SK-N-SH (cell line): ENCODE results near the gene HCCS. TPM values are rescaled to one million over a fixed set of nuclear protein-coding genes. Genes with fewer than 3 reads are reported as not detected.

Experiments
- CTCF ChIA-PET: fragments of 300-600, 350-600 bp; formaldehyde crosslinking; extraction: SDS; loops from one replicate; lab custom pipeline; 2021; lab: Yijun Ruan, JAX
- POLR2A ChIA-PET: fragments of 350-600 bp; sonication (Branson Sonifier 250); formaldehyde crosslinking; extraction: SDS; loops from one replicate; lab custom pipeline; 2020; ENCODE audit warnings: antibody characterized with exemption, inconsistent platforms; lab: Yijun Ruan, JAX
- DNase-seq: peaks from one replicate; pipeline ENCODE4 v3.0.0; 2012
- H2AFZ ChIP-seq: fragments of 200-600 bp; sonication (generic); 2 replicates; pipeline ENCODE4 v1.8.1; 2016; ENCODE audit warnings: antibody characterized with exemption, mild to moderate bottlenecking, low read depth
- H3F3A ChIP-seq: fragments of 200-600 bp; sonication (generic); replicated peaks from 2 replicates; pipeline ENCODE3; 2016; ENCODE audit warnings: antibody characterized with exemption, mild to moderate bottlenecking; ENCODE audit not compliant: insufficient read depth
- H3K27ac ChIP-seq, 2 experiments: fragments of 200-500 bp in 1 of 2; fragments of 200-600 bp in 1 of 2; sonication (Bioruptor generic) in 1 of 2; sonication (generic), shearing (Covaris generic) in 1 of 2; 2 replicates each; pipeline versions ENCODE4 v1.5.1 to v1.6.1; 2014 to 2016; ENCODE audit warnings: low read depth in 2 of 2, inconsistent platforms in 1 of 2, low read length in 1 of 2, mild to moderate bottlenecking in 1 of 2, mixed read lengths in 1 of 2
- H3K27me3 ChIP-seq: fragments of 200-600 bp; sonication (generic), shearing (Covaris generic); 2 replicates; pipeline ENCODE4 v1.6.1; 2016; ENCODE audit warnings: mixed run types; ENCODE audit not compliant: insufficient read depth
- H3K36me3 ChIP-seq, 2 experiments: fragments of 200-500 bp in 1 of 2; fragments of 200-600 bp in 1 of 2; sonication (Bioruptor generic) in 1 of 2; sonication (generic) in 1 of 2; replicated peaks in 1 of 2; 2 replicates each; pipeline versions ENCODE3 to v1.5.1; 2014 to 2016; ENCODE audit warnings: low read length in 1 of 2, mild to moderate bottlenecking in 1 of 2; ENCODE audit not compliant: insufficient read depth in 2 of 2, control insufficient read depth in 1 of 2
- H3K4me1 ChIP-seq, 2 experiments: fragments of 200-500 bp in 1 of 2; fragments of 200-600 bp in 1 of 2; sonication (Bioruptor generic) in 1 of 2; sonication (generic), shearing (Covaris generic) in 1 of 2; 2 replicates each; pipeline versions ENCODE4 v1.5.1 to v1.6.1; 2014 to 2016; ENCODE audit warnings: low read depth in 1 of 2, low read length in 1 of 2, mixed run types in 1 of 2; ENCODE audit not compliant: insufficient read depth in 2 of 2, control insufficient read depth in 1 of 2
- H3K4me2 ChIP-seq: fragments of 200-600 bp; sonication (generic), shearing (Covaris generic); 2 replicates; pipeline ENCODE4 v1.6.1; 2017; ENCODE audit warnings: mixed run types
- H3K4me3 ChIP-seq, 2 experiments: fragments of 200-500 bp in 1 of 2; fragments of 200-600 bp in 1 of 2; sonication (Bioruptor generic) in 1 of 2; sonication (generic), shearing (Covaris generic) in 1 of 2; 2 replicates each; pipeline versions ENCODE4 v1.5.1 to v1.8.1; 2014 to 2016; ENCODE audit warnings: low read depth in 2 of 2, inconsistent platforms in 1 of 2, low read length in 1 of 2, mild to moderate bottlenecking in 1 of 2, mixed read lengths in 1 of 2, moderate library complexity in 1 of 2
- H3K79me2 ChIP-seq: fragments of 200-600 bp; sonication (generic); 2 replicates; pipeline ENCODE4 v1.8.1; 2017; ENCODE audit warnings: mild to moderate bottlenecking; ENCODE audit not compliant: insufficient read depth
- H3K9ac ChIP-seq: fragments of 200-600 bp; sonication (generic); 2 replicates; pipeline ENCODE4 v1.6.1; 2017; ENCODE audit warnings: mixed run types
- H3K9me2 ChIP-seq: fragments of 200-600 bp; sonication (generic); 2 replicates; pipeline ENCODE4 v1.6.1; 2017; ENCODE audit warnings: mixed run types
- H3K9me3 ChIP-seq: fragments of 200-600 bp; sonication (generic); 2 replicates; pipeline ENCODE4 v1.6.1; 2017; ENCODE audit warnings: mixed run types, mild to moderate bottlenecking, moderate library complexity
- H4K20me1 ChIP-seq: fragments of 200-600 bp; sonication (generic); 2 replicates; pipeline ENCODE4 v1.6.1; 2017; ENCODE audit warnings: mild to moderate bottlenecking, mixed run types; ENCODE audit not compliant: insufficient read depth
- ELF1 ChIP-seq: IDR thresholded peaks from 2 replicates; pipeline ENCODE4 v1.4.0; 2012
- EZH2phosphoT487 ChIP-seq: fragments of 200-600 bp; sonication (generic); IDR thresholded peaks from 2 replicates; pipeline ENCODE4 v1.6.1; 2017; ENCODE audit warnings: low read depth, mixed run types, mild to moderate bottlenecking, antibody characterized with exemption, moderate library complexity, borderline replicate concordance
- FOSL2 ChIP-seq: IDR thresholded peaks from 2 replicates; pipeline ENCODE4 v1.4.0; 2012; ENCODE audit warnings: low read depth, mild to moderate bottlenecking, moderate library complexity, borderline replicate concordance
- FOXM1 ChIP-seq: IDR thresholded peaks from 2 replicates; pipeline ENCODE4 v1.4.0; 2012; ENCODE audit warnings: low read depth, mild to moderate bottlenecking
- GABPA ChIP-seq: IDR thresholded peaks from 2 replicates; pipeline ENCODE4 v1.4.0; 2012; ENCODE audit warnings: low read depth, mild to moderate bottlenecking
- JUND ChIP-seq: IDR thresholded peaks from 2 replicates; pipeline ENCODE4 v1.4.0; 2012
- NRF1 ChIP-seq: IDR thresholded peaks from 2 replicates; pipeline ENCODE4 v1.6.1; 2012; ENCODE audit warnings: low read depth, mild to moderate bottlenecking, low read length
- RCOR1 ChIP-seq: fragments of 150-350 bp; IDR thresholded peaks from 2 replicates; pipeline ENCODE4 v1.6.1; 2017; ENCODE audit warnings: antibody characterized with exemption, low read length
- TAF1 ChIP-seq: IDR thresholded peaks from 2 replicates; pipeline ENCODE4 v1.6.1; 2012; ENCODE audit warnings: low read depth, mild to moderate bottlenecking, low read length, moderate library complexity, borderline replicate concordance
- YY1 ChIP-seq: IDR thresholded peaks from 2 replicates; pipeline ENCODE4 v1.4.0; 2012; ENCODE audit warnings: low read depth, mild to moderate bottlenecking
- WGBS: methylation state at CpG from one replicate; pipeline ENCODE4 v1.1.6; 2017; ENCODE audit warnings: low lambda C conversion rate; 5-methylcytosine and 5-hydroxymethylcytosine counted together
- polyA plus RNA-seq, 3 experiments: library from polyadenylated mRNA; depleted of rRNA; stranded (reverse); fragments of >200 nt; gene quantifications; 2 replicates each; pipeline ENCODE4 v1.2.3, GENCODE V29; 2012
- TF ChIP-seq, protein P1 (sequence below): fragments of 200-600 bp; sonication (generic); IDR thresholded peaks from 2 replicates; pipeline ENCODE4 v1.6.1; 2017; ENCODE audit warnings: antibody characterized with exemption, mild to moderate bottlenecking, moderate library complexity
- TF ChIP-seq, protein P2 (sequence below): IDR thresholded peaks from 2 replicates; pipeline ENCODE4 v1.4.0; 2012; ENCODE audit warnings: low read depth
- TF ChIP-seq, protein P3 (sequence below): IDR thresholded peaks from 2 replicates; pipeline ENCODE4 v1.6.1; 2012; ENCODE audit warnings: mild to moderate bottlenecking, low read depth, low read length, moderate library complexity
- TF ChIP-seq, protein P4 (sequence below): IDR thresholded peaks from 2 replicates; pipeline ENCODE4 v1.4.0; 2012; ENCODE audit warnings: low read depth, borderline replicate concordance
- TF ChIP-seq, protein P5 (sequence below): fragments of 150-350 bp; IDR thresholded peaks from 2 replicates; pipeline ENCODE4 v1.6.1; 2016; ENCODE audit warnings: mild to moderate bottlenecking, low read depth, low read length

Gene HCCS
- polyA plus RNA-seq, 1 of the 3 experiments (the other 2 are of a cell fraction), result 33.7 TPM

DNA sequence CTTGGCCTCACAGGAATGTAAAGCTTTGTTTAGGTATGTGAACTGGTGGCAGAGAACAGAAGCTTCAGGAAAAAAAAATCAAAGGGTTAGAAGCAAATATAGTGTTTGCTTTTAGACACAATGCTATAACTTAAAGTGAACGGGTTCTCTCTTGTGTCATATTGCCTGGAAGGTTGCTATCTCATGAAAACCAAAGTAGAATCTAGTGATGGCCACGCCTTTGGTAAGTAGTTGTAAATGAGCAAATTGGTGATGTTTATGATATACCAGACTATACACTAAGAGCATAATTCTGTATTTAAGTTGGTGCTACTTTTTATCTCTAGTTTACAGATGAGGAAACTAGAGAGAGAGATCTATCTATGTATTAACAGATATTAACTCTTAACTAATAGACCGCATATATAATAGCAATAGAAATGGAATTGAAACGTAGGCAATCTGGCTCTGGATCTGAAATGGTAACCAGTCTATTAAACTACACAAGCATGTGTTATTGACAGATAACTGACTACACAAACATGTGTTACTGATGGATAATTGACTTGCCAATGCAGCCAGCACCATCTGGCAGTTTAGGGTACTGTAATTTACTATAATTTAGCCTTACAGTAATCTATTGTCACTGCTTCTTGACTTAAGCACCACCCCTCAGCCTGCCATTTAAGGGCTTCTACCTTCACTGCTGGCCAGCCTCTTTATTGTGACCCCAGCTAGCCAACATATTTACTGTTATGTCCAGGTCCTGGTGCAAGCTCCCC, 40.8 kb downstream of the HCCS start:
- Histone ChIP-seq H3K36me3 (no peaks in the 10 kb centered on the region), H3K27ac (no peak overlapping the region), H3K9me2 (no peaks in the 10 kb centered on the region), H3F3A (no peaks in the 10 kb centered on the region), H3K79me2 (no peaks in the 10 kb centered on the region), H3K4me3 (no peak overlapping the region), H4K20me1 (no peaks in the 10 kb centered on the region), H3K4me2 (no peak overlapping the region), H3K9ac (no peak overlapping the region), H3K27me3 (no peaks in the 10 kb centered on the region), H3K4me1 (no peaks in the 10 kb centered on the region)
- CTCF ChIA-PET, result interaction anchor here (0.7 to 1.6 kb wide), 4 partner anchors 15 to 962 kb away, joined by 3 to 5 read pairs (median 3); no protein-coding TSS in a partner anchor
- DNase-seq, result no peak
- WGBS, result 47% methylated on average over 4 of the region's 4 CpGs
- POLR2A ChIA-PET, result no interaction called here
- TF ChIP-seq NRF1 (no peak), YY1 (no peak), FOXM1 (no peak), EZH2phosphoT487 (no peak), ELF1 (no peak), FOSL2 (no peak), JUND (no peak), RCOR1 (no peak), GABPA (no peak), TAF1 (no peak)
- TF ChIP-seq, protein P1, sequence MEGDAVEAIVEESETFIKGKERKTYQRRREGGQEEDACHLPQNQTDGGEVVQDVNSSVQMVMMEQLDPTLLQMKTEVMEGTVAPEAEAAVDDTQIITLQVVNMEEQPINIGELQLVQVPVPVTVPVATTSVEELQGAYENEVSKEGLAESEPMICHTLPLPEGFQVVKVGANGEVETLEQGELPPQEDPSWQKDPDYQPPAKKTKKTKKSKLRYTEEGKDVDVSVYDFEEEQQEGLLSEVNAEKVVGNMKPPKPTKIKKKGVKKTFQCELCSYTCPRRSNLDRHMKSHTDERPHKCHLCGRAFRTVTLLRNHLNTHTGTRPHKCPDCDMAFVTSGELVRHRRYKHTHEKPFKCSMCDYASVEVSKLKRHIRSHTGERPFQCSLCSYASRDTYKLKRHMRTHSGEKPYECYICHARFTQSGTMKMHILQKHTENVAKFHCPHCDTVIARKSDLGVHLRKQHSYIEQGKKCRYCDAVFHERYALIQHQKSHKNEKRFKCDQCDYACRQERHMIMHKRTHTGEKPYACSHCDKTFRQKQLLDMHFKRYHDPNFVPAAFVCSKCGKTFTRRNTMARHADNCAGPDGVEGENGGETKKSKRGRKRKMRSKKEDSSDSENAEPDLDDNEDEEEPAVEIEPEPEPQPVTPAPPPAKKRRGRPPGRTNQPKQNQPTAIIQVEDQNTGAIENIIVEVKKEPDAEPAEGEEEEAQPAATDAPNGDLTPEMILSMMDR, result no peak
- TF ChIP-seq, protein P2, sequence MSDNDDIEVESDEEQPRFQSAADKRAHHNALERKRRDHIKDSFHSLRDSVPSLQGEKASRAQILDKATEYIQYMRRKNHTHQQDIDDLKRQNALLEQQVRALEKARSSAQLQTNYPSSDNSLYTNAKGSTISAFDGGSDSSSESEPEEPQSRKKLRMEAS, result no peak
- TF ChIP-seq, protein P3, sequence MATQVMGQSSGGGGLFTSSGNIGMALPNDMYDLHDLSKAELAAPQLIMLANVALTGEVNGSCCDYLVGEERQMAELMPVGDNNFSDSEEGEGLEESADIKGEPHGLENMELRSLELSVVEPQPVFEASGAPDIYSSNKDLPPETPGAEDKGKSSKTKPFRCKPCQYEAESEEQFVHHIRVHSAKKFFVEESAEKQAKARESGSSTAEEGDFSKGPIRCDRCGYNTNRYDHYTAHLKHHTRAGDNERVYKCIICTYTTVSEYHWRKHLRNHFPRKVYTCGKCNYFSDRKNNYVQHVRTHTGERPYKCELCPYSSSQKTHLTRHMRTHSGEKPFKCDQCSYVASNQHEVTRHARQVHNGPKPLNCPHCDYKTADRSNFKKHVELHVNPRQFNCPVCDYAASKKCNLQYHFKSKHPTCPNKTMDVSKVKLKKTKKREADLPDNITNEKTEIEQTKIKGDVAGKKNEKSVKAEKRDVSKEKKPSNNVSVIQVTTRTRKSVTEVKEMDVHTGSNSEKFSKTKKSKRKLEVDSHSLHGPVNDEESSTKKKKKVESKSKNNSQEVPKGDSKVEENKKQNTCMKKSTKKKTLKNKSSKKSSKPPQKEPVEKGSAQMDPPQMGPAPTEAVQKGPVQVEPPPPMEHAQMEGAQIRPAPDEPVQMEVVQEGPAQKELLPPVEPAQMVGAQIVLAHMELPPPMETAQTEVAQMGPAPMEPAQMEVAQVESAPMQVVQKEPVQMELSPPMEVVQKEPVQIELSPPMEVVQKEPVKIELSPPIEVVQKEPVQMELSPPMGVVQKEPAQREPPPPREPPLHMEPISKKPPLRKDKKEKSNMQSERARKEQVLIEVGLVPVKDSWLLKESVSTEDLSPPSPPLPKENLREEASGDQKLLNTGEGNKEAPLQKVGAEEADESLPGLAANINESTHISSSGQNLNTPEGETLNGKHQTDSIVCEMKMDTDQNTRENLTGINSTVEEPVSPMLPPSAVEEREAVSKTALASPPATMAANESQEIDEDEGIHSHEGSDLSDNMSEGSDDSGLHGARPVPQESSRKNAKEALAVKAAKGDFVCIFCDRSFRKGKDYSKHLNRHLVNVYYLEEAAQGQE, result no peak
- TF ChIP-seq, protein P4, sequence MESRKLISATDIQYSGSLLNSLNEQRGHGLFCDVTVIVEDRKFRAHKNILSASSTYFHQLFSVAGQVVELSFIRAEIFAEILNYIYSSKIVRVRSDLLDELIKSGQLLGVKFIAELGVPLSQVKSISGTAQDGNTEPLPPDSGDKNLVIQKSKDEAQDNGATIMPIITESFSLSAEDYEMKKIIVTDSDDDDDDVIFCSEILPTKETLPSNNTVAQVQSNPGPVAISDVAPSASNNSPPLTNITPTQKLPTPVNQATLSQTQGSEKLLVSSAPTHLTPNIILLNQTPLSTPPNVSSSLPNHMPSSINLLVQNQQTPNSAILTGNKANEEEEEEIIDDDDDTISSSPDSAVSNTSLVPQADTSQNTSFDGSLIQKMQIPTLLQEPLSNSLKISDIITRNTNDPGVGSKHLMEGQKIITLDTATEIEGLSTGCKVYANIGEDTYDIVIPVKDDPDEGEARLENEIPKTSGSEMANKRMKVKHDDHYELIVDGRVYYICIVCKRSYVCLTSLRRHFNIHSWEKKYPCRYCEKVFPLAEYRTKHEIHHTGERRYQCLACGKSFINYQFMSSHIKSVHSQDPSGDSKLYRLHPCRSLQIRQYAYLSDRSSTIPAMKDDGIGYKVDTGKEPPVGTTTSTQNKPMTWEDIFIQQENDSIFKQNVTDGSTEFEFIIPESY, result no peak
- TF ChIP-seq, protein P5, sequence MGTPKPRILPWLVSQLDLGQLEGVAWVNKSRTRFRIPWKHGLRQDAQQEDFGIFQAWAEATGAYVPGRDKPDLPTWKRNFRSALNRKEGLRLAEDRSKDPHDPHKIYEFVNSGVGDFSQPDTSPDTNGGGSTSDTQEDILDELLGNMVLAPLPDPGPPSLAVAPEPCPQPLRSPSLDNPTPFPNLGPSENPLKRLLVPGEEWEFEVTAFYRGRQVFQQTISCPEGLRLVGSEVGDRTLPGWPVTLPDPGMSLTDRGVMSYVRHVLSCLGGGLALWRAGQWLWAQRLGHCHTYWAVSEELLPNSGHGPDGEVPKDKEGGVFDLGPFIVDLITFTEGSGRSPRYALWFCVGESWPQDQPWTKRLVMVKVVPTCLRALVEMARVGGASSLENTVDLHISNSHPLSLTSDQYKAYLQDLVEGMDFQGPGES, result no peak
- TF ChIP-seq, all 33 proteins: peak for 0
- H3K9me3 ChIP-seq, result no peaks in the 10 kb centered on the region
- H2AFZ ChIP-seq, result no peak overlapping the region
